Activated CD8-positive, alpha-beta memory T cell treated with anti-CD3 and anti-CD28 coated beads, Interleukin-2, amount 50 U/mL, for 24 hours (primary cell): Measurements from ENCODE around the gene HOMER3.
"Not testable (repeated sequence)": the region's sequence is repeated elsewhere in the genome, so short reads cannot be mapped to it uniquely, and the experiment has no call there.

ENCODE experiments used
- DNase-seq: peaks from one replicate; pipeline ENCODE4 v3.0.0-alpha.2; 2020; ENCODE audit errors: extremely low read depth

HOMER3 gene

DNA sequence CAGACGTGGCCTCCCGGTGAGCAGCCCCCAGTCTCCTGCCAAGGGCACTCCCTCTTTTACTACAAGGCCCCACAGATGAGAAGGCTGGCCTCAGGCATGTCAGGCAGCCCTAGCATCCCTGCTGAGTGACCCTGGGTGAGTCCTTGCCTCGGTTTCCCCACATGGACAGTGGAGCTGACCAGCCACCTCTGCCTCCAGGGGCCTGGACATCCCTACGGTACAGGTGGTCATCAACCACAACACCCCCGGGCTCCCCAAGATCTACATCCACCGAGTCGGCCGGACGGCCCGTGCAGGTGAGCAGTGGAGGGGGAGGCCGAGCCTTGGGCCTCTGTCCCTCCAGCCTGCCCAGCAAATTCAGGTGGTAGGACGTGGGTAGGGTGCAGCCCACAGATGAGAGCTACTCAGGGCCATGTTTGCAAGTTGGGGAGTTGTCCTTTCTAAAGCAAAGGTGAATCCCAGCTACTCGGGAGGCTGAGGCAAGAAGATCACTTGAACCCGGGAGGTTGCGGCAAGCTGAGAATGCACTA is 16.3 kb downstream of the HOMER3 start:
- no peak for DNase-seq

DNA sequence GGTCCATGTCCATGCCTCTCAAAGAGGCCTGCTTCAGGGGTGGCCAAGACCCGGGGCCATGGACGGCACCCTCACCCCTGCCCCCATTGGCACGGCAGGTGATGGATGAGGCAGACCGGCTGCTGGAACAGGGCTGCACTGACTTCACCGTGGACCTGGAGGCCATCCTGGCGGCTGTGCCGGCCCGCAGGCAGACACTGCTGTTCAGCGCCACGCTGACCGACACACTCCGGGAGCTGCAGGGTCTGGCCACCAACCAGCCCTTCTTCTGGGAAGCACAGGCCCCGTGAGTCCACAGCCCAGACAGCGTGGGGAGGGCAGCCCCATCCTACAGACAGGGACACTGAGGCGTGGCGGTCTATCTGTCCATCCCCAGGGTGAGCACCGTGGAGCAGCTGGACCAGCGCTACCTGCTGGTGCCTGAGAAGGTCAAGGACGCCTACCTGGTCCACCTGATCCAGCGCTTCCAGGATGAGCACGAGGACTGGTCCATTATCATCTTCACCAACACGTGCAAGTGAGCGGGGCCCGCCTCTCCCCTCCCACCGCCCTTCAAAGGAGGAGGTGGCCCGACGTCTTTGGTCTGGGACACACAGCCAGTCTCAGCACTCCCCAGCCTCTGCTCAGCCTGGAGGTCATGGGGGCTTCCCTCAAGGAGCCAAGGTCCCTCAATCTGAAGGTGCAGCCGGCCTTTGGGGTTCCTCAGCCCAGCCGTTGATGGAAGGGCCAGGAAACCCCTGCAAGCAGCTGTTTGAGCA is 18.6 kb downstream of the HOMER3 start:
- DNase-seq, result no peak

- DNase-seq, result no peak
Measured at GRCh38 chr19:18921593-18921992, 19.4 kb downstream of the HOMER3 start.

- no peak for DNase-seq
Measured at GRCh38 chr19:18920400-18920799, 20.6 kb downstream of the HOMER3 start.

GRCh38 chr19:18919900-18920214 is 21.2 kb downstream of the HOMER3 start:
- no peak for DNase-seq

DNA sequence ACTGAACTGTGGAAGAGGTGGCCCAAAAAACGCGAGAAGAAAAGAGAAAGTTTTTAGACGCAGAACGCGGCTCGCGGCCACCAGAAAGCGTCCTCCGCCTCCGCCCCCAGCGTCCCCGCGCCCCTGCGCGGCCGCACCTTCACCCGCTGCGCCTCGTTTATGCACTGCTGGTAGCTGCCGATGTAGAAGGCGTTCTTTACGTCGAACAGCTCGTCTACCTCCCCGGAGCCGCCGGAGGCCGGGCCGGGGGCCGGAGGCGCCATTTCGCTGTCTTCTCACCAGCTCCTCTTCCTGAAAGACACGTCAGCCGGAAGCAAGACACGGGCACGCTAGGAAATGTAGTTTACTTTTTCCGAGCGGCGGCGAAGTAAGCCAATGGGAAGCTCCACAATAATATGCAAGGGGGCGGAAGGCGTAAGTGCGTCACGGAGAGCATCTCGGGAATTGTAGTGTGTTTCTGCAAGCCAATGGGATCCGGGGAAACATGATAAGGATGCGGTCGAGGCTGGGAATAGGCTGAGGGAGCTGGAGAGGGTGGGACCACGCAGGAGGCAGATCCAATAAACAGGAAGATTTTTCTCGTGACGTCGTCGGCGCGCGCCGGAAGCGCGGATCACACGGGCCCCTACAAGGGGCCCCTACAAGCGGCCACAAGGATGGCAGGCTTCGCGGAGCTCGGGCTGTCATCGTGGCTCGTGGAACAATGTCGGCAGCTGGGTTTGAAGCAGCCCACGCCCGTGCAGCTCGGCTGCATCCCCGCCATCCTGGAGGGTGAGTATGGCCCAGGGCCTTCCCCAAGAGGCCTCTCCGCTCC is 21.7 kb downstream of the HOMER3 start, which contains the start of the genes COPE and DDX49:
Gene COPE, minus strand, starts transcription at position 302 of the 814 bp plus-strand sequence. Its CDS starts 39 bp downstream, at position 263.
Gene DDX49, plus strand, starts transcription at position 630 of the 814 bp plus-strand sequence. Its CDS starts 27 bp downstream, at position 657.
- peak; percentile 99 for DNase-seq

- DNase-seq, result not testable (repeated sequence)
Measured at GRCh38 chr19:18917593-18917992, 23.4 kb downstream of the HOMER3 start.

- DNase-seq, result no peak
Measured at GRCh38 chr19:18915639-18916038, 25.4 kb downstream of the HOMER3 start.

- no peak for DNase-seq
Measured at GRCh38 chr19:18913466-18913865, 27.6 kb downstream of the HOMER3 start.

DNA sequence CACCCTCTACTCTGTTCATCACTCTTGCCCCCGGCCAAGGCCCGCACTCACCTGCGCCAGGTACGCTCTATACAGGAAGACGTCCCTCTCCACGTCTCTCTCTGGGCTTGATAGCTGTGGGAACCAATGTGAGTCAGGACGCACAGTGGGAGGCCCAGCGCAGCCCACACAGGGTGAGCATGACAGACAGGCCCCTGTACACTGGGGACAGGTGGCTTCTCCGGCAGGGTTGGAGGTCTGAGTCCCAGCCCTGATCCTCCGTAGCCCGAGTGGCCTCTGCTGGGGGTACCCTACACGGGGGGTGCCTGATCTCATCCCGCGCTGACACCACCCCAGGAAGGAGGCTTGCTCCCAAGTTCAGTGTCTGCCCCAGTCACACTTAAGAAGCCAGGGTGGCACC is 28.1 kb downstream of the HOMER3 start:
- no peak for DNase-seq

GRCh38 chr19:18910801-18911436 is 30.1 kb downstream of the HOMER3 start:
- DNase-seq, result no peak

DNA sequence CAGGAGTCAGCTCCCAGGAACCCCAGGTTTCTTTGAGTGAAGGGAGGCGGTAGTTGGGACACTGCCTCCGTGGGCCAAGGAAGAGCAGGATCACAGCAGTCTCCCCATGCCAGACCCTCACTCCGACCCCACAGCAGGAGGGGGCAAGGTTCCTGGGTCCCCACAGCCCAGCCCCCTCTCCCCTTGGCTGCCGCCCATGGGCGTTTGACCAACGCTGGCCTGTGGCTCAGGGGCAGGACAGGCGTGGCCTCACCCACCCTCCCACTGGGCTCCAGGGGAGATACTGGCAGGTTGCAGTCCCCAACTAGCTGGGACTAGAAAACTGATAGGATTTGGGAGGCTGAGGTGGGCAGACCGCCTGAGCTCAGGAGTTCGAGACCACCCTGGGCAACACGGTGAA is 31.0 kb downstream of the HOMER3 start:
- DNase-seq, result no peak

- DNase-seq, result no peak
Measured at GRCh38 chr19:18908917-18909619, 31.9 kb downstream of the HOMER3 start.

DNA sequence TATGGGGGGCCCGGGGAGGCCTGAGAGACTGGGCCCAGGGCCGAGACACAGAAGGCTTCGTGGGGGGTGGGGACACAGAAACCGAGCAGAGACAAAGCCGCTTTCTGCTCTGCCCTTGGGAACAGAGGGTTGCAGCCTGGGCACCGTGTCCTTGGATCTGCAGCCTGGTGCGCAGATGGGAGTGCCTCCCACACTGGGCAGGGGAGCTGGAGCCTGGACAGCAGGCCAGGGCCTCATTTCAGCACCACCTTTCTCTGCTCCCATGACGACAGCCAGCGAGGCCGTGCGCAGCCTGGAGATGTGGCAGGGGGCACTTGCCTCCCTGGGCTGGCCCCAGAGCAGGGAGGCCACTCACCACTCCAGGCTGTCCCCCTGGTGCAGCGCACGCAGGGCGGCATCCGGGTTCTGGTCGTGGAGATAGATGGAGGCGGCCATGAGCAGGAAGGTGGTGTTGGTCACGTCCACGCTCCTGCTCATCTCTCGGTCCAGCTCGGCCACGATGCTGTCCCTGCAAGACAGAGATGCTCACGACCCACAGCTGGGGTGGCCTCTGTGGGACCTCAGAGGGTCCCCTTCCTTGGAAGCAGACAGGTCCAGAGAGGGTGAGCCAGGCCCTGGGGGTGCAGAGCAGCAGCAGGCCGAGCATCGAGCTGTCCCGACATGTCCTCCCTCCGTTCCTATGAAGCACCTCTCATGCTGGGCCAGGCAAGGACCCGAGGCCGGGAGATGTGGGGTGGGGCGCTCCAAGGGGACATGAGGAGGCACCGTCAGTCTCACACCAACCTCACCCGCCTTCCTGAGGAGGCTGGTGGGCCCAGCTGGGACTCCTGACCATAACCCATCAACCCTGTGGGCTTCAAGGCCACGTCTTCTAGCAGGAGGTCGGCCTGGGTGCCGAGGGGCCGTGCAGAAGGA is 34.2 kb downstream of the HOMER3 start:
- DNase-seq, result no peak

DNA sequence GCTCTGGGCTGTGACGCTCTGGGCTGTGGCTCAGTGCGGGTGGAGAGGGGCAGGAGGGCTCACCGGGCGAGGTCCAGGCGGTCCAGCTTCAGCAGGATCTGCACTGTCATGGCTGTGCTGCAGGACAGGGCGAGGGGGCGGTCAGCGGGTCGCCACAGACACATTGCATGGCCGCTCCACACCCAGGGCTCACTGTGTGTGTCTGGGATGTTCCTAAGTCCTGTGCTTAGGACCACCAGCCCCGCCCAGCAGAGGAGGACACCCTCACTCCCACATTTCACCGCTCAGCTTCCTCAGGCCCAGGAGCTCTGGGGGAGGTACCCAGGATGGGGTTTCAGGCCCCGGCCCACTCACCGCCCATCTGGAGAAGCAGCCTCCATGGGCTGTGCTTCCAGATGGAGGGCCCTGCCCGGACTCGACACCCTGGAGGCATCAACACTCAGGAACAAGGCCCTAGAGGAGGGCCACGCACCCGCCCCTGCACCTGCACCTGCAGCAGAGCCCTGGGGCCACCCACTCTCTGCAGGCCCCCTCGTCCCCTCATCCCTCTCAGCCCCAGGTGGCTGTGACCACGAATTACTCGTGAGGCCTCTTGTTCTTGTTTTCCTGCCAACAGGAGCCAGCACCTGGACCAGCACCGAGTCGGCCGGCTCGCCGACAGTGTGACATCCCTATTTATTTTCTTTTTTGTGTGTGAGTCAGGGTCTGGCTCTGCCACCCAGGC is 35.3 kb downstream of the HOMER3 start:
- DNase-seq, result no peak

DNA sequence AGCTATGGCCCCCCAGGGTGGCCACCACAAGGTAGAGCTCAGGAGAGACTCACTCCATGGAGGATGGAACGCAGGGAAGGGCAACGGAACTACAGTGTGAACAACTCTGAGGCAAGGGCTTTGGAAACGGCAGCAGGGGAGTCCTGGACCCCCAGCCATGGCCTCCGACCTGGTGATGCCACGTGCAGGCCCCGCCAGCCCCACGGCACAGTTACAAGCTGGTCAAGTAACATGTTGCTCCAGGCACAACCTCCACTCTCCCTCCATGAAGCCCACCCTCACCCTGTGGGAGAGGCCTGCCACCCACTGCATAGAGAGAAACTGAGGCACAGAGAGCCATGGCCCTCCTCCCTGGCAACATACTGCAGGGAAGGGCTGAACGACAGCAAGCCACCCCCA is 36.0 kb downstream of the HOMER3 start:
- DNase-seq, result no peak

- DNase-seq, result no peak
Measured at GRCh38 chr19:18904334-18905057, 36.5 kb downstream of the HOMER3 start.

- no peak for DNase-seq
Measured at GRCh38 chr19:18903156-18904037, 37.6 kb downstream of the HOMER3 start.
